OCI-LY1 (cell line): ENCODE data around the gene SFXN2.

Experiments
- EZH2 ChIP-seq: fragments of 200-600 bp; sonication (generic), shearing (Covaris generic); IDR thresholded peaks from 2 replicates; pipeline ENCODE4 v1.8.0; 2017; ENCODE audit warnings: borderline replicate concordance, mixed run types, mild to moderate bottlenecking, antibody characterized with exemption, low read length, moderate library complexity, mixed read lengths
- TF ChIP-seq, protein P1 (sequence below): fragments of 200-600 bp; sonication (generic), shearing (Covaris generic); IDR thresholded peaks from 2 replicates; pipeline ENCODE4 v1.5.1; 2017; ENCODE audit warnings: mild to moderate bottlenecking, antibody characterized with exemption, low read length, moderate library complexity, mixed read lengths

- TF ChIP-seq, protein P1, sequence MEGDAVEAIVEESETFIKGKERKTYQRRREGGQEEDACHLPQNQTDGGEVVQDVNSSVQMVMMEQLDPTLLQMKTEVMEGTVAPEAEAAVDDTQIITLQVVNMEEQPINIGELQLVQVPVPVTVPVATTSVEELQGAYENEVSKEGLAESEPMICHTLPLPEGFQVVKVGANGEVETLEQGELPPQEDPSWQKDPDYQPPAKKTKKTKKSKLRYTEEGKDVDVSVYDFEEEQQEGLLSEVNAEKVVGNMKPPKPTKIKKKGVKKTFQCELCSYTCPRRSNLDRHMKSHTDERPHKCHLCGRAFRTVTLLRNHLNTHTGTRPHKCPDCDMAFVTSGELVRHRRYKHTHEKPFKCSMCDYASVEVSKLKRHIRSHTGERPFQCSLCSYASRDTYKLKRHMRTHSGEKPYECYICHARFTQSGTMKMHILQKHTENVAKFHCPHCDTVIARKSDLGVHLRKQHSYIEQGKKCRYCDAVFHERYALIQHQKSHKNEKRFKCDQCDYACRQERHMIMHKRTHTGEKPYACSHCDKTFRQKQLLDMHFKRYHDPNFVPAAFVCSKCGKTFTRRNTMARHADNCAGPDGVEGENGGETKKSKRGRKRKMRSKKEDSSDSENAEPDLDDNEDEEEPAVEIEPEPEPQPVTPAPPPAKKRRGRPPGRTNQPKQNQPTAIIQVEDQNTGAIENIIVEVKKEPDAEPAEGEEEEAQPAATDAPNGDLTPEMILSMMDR = no peak
- no peak for TF ChIP-seq EZH2
Measured at GRCh38 chr10:102761981-102762380, 47.5 kb downstream of the SFXN2 start.
